Thoracic aorta (tissue), 2 donors: ENCODE data around the gene SMG7. TPM values are rescaled to one million over a fixed set of nuclear protein-coding genes. Genes with fewer than 3 reads are reported as not detected.
A peak's percentile ranks its signal among the peaks of the same experiment; 100 is the strongest.

Source experiments
- ATAC-seq: fragments of 150-250 bp; one replicate; pipeline ENCODE4 v1.8.0; 2017; ENCODE audit warnings: low read depth; ENCODE audit not compliant: insufficient number of reproducible peaks, low FRiP score
- DNase-seq: peaks from one replicate; pipeline ENCODE4 v3.0.0-alpha.2; 2020; ENCODE audit warnings: low spot score
- H3K27ac ChIP-seq, 2 donors: fragments of 200-600 bp; sonication (generic); 1 replicate in 1 of 2; 2 replicates in 1 of 2; pipeline ENCODE4 v1.5.1; 2016; ENCODE audit warnings: mild to moderate bottlenecking in 2 of 2, moderate library complexity in 2 of 2
- H3K27me3 ChIP-seq: fragments of 200-600 bp; sonication (generic); replicated peaks from 2 replicates; pipeline ENCODE4 v1.6.0; 2016; ENCODE audit warnings: mild to moderate bottlenecking; ENCODE audit not compliant: insufficient read depth
- H3K36me3 ChIP-seq: fragments of 200-600 bp; sonication (generic); one replicate; pipeline ENCODE4 v1.5.1; 2016
- H3K4me1 ChIP-seq, 2 donors: fragments of 200-600 bp; sonication (generic); 1 replicate in 1 of 2; 2 replicates in 1 of 2; pipeline versions ENCODE4 v1.5.1 to v1.6.0; 2016; ENCODE audit warnings: low read depth in 2 of 2, mild to moderate bottlenecking in 1 of 2; ENCODE audit not compliant: control insufficient read depth in 1 of 2
- H3K4me3 ChIP-seq: fragments of 200-600 bp; sonication (generic); 2 replicates; pipeline ENCODE4 v1.5.1; 2016; ENCODE audit warnings: mild to moderate bottlenecking
- H3K9me3 ChIP-seq: fragments of 200-600 bp; sonication (generic); 2 replicates; pipeline ENCODE4 v1.5.1; 2016
- CTCF ChIP-seq: fragments of 200-600 bp; sonication (generic); IDR thresholded peaks from one replicate; pipeline ENCODE4 v1.5.1; 2019; ENCODE audit warnings: antibody characterized with exemption
- total RNA-seq, 2 donors: library from RNA; depleted of rRNA; stranded (reverse); fragments of >200 nt; gene quantifications; one replicate each; pipeline versions ENCODE4 v1.1.0 to v1.2.3, GENCODE V29; 2016

SMG7 gene
- total RNA-seq, 2 donors from 2014 or later = 29.8 to 41.9 TPM

- ATAC-seq (no peak), DNase-seq (no peak)
- TF ChIP-seq CTCF = no peak
- Histone ChIP-seq H3K27me3 (no peaks in the 10 kb centered on the region), H3K4me3 (peak overlapping the region; percentile 44), H3K27ac (peak overlapping the region in 1 of 2 donors; percentile 46), H3K4me1 (no peaks in the 10 kb centered on the region), H3K9me3 (no peaks in the 10 kb centered on the region), H3K36me3 (no peaks in the 10 kb centered on the region)
These were observed 117.1 kb downstream of the SMG7 start for GRCh38 chr1:183589384-183589783.

- H3K36me3 ChIP-seq = no peaks in the 10 kb centered on the region
- no peak for TF ChIP-seq CTCF
- H3K9me3 ChIP-seq = no peaks in the 10 kb centered on the region
- DNase-seq (no peak), ATAC-seq (no peak)
- H3K27me3 ChIP-seq = no peaks in the 10 kb centered on the region
- peak overlapping the region in 1 of 2 donors; percentile 46 for H3K27ac ChIP-seq
- H3K4me3 ChIP-seq = peak overlapping the region; percentile 44
- H3K4me1 ChIP-seq = no peaks in the 10 kb centered on the region
These were observed 117.6 kb downstream of the SMG7 start for GRCh38 chr1:183589874-183590243.

GRCh38 chr1:183590244-183591191, 118.2 kb downstream of the SMG7 start, which contains the start of gene NCF2:
Gene NCF2, minus strand, starts transcription at chr1:183590459. Its CDS starts 130 bp downstream, at chr1:183590329.
- TF ChIP-seq CTCF = no peak
- no peaks in the 10 kb centered on the region for H3K27me3 ChIP-seq
- peak within 1 kb of the TSS; percentile 44 for H3K4me3 ChIP-seq
- no peaks in the 10 kb centered on the region for H3K4me1 ChIP-seq
- no peaks in the 10 kb centered on the region for H3K9me3 ChIP-seq
- DNase-seq = no peak
- H3K27ac ChIP-seq = peak within 1 kb of the TSS in 1 of 2 donors; percentile 46
- ATAC-seq = peak; percentile 52
- H3K36me3 ChIP-seq = no peaks in the 10 kb centered on the region

- TF ChIP-seq CTCF = no peak
- Histone ChIP-seq H3K4me3 (no peak overlapping the region), H3K9me3 (no peaks in the 10 kb centered on the region), H3K27me3 (no peaks in the 10 kb centered on the region), H3K4me1 (no peaks in the 10 kb centered on the region), H3K27ac (no peak overlapping the region), H3K36me3 (no peaks in the 10 kb centered on the region)
- DNase-seq (no peak), ATAC-seq (no peak)
These were observed 120.4 kb downstream of the SMG7 start for GRCh38 chr1:183592733-183593132.

GRCh38 chr1:183593356-183593755, 121.1 kb downstream of the SMG7 start:
- TF ChIP-seq CTCF = no peak
- Histone ChIP-seq H3K4me1 (no peaks in the 10 kb centered on the region), H3K27me3 (no peaks in the 10 kb centered on the region), H3K27ac (no peak overlapping the region), H3K9me3 (no peaks in the 10 kb centered on the region), H3K36me3 (no peaks in the 10 kb centered on the region), H3K4me3 (no peak overlapping the region)
- no peak for DNase-seq
- ATAC-seq = no peak
